ENCODE measurements around the gene OGA.

Gene OGA

DNA sequence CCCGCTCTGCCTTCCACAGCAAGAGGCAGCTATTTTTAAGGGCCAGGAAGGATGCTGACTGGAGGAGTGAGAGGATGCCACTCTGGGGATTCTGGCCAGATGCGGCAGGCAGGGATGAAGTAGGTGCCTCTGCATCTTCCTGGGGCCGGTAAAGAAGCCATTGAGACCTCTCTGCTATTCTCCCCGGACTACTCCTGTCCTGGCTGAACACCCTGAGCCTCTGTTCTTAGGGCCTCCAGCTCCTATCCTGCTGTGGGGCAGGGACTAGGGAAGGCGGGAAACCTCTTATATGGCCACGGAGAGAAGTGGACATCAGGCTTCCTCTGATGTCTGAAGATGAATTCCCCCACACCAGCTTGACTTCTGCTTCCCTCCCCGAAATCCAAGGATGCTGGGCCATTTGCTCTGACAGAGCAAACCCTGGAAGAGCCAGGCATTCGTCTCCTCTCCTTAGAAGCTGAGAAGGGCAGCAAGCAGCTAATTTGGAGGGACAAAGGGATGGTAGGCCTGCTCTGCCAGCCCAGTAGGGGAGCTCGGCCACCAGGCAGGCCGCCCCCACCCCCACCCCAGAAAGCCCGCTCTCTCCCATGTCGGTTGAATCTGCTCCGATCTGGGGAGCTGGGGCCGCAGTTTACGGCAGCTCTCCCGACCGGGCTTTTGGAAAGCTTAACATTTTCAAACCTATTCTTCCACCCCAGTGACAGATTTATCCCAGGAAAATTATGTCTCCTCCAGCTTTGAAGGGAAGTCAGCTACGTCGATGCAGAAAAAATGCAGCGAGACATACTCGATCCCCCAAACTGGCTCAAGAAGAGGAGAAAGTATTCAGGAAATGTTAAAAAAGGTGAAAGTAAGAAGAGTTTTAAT, 45.1 kb downstream of the OGA start:
- no peak for TF ChIP-seq BACH2 (CRISPR knock-in tag; IDR thresholded peaks at IDR 0.05; ENCODE audit: borderline replicate concordance)
- TF ChIP-seq PPARA (CRISPR knock-in tag; IDR thresholded peaks at IDR 0.05; ENCODE audit: borderline replicate concordance) = no peak
- no peak for TF ChIP-seq TOX (CRISPR knock-in tag; IDR thresholded peaks at IDR 0.05; ENCODE audit: borderline replicate concordance)
- no peak for TF ChIP-seq RARB (CRISPR knock-in tag; IDR thresholded peaks at IDR 0.05)
- TF ChIP-seq CREB5 (CRISPR knock-in tag; IDR thresholded peaks at IDR 0.05; ENCODE audit: low read depth) = no peak
- TF ChIP-seq OSR1 (CRISPR knock-in tag; IDR thresholded peaks at IDR 0.05) = no peak
- no peak for ATAC-seq

DNA sequence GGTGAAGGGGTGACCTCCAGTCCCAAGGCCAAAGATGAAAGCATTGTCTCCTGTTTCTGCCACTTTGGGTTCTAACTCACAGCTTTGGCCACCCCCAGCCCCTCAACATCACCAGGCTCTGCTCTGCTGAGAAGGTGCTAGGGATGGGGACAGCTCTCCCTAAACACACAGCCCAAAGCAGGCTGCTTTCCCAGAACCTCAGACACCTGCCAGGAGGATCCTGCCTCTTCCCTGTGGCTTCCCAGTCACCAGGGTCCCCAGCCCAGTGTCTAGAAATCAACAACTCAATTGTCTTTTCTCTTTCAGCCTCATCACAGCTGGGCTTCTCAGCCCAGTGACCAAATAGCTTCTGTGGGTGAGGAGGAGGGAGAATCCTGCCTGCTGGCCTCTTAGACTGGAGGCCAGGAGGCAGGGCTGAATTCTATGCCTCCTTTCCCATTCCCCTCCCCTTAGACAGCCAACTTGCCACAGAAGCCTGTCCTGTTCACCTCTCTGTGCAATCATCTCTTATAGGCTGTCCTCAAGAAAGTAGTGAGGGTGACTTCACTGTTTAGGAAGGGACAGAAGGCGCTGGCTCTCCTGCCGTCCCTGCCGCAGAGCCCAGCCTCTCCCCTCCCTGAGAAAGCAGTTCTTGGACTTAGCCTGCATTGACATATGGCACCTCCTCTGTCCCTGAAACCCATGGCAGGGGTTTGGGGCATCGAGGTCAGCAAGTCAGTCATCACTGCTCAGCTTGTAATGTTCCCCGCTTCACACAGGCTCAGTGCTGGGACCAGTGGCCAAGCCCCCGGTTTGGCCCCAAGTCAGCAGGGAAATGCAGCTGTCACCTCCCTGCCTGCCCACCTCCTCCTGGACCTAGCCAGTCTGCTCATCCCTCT, 46.0 kb downstream of the OGA start:
- no peak for TF ChIP-seq ZFP30 (CRISPR knock-in tag; IDR thresholded peaks at IDR 0.05)
- no peak for TF ChIP-seq ZFP3 (CRISPR knock-in tag; IDR thresholded peaks at IDR 0.05)
- TF ChIP-seq, protein P1, sequence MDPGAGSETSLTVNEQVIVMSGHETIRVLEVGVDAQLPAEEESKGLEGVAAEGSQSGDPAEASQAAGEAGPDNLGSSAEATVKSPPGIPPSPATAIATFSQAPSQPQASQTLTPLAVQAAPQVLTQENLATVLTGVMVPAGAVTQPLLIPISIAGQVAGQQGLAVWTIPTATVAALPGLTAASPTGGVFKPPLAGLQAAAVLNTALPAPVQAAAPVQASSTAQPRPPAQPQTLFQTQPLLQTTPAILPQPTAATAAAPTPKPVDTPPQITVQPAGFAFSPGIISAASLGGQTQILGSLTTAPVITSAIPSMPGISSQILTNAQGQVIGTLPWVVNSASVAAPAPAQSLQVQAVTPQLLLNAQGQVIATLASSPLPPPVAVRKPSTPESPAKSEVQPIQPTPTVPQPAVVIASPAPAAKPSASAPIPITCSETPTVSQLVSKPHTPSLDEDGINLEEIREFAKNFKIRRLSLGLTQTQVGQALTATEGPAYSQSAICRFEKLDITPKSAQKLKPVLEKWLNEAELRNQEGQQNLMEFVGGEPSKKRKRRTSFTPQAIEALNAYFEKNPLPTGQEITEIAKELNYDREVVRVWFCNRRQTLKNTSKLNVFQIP (CRISPR knock-in tag; IDR thresholded peaks at IDR 0.05; ENCODE audit: borderline replicate concordance, low read depth) = no peak
- TF ChIP-seq SNAI2 (CRISPR knock-in tag; IDR thresholded peaks at IDR 0.05) = no peak
- no peak for TF ChIP-seq ISL1 (CRISPR knock-in tag; IDR thresholded peaks at IDR 0.05)
- TF ChIP-seq PPARA (CRISPR knock-in tag; IDR thresholded peaks at IDR 0.05; ENCODE audit: borderline replicate concordance) = no peak
- TF ChIP-seq, protein P2, sequence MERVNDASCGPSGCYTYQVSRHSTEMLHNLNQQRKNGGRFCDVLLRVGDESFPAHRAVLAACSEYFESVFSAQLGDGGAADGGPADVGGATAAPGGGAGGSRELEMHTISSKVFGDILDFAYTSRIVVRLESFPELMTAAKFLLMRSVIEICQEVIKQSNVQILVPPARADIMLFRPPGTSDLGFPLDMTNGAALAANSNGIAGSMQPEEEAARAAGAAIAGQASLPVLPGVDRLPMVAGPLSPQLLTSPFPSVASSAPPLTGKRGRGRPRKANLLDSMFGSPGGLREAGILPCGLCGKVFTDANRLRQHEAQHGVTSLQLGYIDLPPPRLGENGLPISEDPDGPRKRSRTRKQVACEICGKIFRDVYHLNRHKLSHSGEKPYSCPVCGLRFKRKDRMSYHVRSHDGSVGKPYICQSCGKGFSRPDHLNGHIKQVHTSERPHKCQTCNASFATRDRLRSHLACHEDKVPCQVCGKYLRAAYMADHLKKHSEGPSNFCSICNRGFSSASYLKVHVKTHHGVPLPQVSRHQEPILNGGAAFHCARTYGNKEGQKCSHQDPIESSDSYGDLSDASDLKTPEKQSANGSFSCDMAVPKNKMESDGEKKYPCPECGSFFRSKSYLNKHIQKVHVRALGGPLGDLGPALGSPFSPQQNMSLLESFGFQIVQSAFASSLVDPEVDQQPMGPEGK (CRISPR knock-in tag; IDR thresholded peaks at IDR 0.05; ENCODE audit: borderline replicate concordance) = no peak
- no peak for TF ChIP-seq ZNF565 (CRISPR knock-in tag; conservative IDR thresholded peaks at IDR 0.05; ENCODE audit: low read depth)
- no peak for TF ChIP-seq CSRNP3 (CRISPR knock-in tag; IDR thresholded peaks at IDR 0.05)
- no peak for TF ChIP-seq CSDC2 (CRISPR knock-in tag; IDR thresholded peaks at IDR 0.05)
- TF ChIP-seq, protein P3, sequence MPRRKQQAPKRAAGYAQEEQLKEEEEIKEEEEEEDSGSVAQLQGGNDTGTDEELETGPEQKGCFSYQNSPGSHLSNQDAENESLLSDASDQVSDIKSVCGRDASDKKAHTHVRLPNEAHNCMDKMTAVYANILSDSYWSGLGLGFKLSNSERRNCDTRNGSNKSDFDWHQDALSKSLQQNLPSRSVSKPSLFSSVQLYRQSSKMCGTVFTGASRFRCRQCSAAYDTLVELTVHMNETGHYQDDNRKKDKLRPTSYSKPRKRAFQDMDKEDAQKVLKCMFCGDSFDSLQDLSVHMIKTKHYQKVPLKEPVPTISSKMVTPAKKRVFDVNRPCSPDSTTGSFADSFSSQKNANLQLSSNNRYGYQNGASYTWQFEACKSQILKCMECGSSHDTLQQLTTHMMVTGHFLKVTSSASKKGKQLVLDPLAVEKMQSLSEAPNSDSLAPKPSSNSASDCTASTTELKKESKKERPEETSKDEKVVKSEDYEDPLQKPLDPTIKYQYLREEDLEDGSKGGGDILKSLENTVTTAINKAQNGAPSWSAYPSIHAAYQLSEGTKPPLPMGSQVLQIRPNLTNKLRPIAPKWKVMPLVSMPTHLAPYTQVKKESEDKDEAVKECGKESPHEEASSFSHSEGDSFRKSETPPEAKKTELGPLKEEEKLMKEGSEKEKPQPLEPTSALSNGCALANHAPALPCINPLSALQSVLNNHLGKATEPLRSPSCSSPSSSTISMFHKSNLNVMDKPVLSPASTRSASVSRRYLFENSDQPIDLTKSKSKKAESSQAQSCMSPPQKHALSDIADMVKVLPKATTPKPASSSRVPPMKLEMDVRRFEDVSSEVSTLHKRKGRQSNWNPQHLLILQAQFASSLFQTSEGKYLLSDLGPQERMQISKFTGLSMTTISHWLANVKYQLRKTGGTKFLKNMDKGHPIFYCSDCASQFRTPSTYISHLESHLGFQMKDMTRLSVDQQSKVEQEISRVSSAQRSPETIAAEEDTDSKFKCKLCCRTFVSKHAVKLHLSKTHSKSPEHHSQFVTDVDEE (CRISPR knock-in tag; IDR thresholded peaks at IDR 0.05) = no peak
- no peak for TF ChIP-seq RARB (CRISPR knock-in tag; IDR thresholded peaks at IDR 0.05)
- TF ChIP-seq TCF4 (CRISPR knock-in tag; IDR thresholded peaks at IDR 0.05; ENCODE audit: borderline replicate concordance) = no peak
- no peak for TF ChIP-seq OSR1 (CRISPR knock-in tag; IDR thresholded peaks at IDR 0.05)
- ATAC-seq = no peak

DNA sequence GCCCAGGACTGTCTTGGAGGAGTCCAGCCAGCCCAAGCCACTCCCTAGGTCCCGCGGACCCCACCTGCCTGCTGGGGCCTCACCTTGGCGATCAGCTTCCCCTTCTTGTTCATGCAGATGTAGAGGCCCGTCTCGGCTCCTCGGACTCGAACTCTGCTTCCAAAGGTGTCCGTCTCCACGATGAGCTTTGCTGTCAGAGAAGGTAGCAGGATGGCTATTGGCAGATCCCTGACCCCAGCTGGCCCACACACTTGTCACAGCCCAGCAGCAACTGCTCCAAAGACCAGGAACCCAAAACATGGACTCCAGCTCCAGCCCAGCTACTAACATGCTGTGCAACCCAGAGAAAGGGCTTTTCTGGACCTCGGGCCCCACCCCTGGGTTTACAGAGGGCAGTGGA, 46.9 kb downstream of the OGA start:
- ATAC-seq = no peak
- TF ChIP-seq ZC3H10 (CRISPR knock-in tag; IDR thresholded peaks at IDR 0.05) (no peak), ZNF8 (CRISPR knock-in tag; IDR thresholded peaks at IDR 0.05) (no peak), TOX (CRISPR knock-in tag; IDR thresholded peaks at IDR 0.05; ENCODE audit: borderline replicate concordance) (no peak), ZFP30 (CRISPR knock-in tag; IDR thresholded peaks at IDR 0.05) (no peak), ZFP3 (CRISPR knock-in tag; IDR thresholded peaks at IDR 0.05) (no peak)
